SK-N-SH (cell line): ENCODE results near the gene PYGM. TPM values are rescaled to one million over a fixed set of nuclear protein-coding genes. Genes with fewer than 3 reads are reported as not detected.

Experiments used
- CTCF ChIA-PET: fragments of 300-600, 350-600 bp; formaldehyde crosslinking; extraction: SDS; loops from one replicate; lab custom pipeline; 2021; lab: Yijun Ruan, JAX
- POLR2A ChIA-PET: fragments of 350-600 bp; sonication (Branson Sonifier 250); formaldehyde crosslinking; extraction: SDS; loops from one replicate; lab custom pipeline; 2020; ENCODE audit warnings: antibody characterized with exemption, inconsistent platforms; lab: Yijun Ruan, JAX
- DNase-seq: peaks from one replicate; pipeline ENCODE4 v3.0.0; 2012
- H2AFZ ChIP-seq: fragments of 200-600 bp; sonication (generic); 2 replicates; pipeline ENCODE4 v1.8.1; 2016; ENCODE audit warnings: antibody characterized with exemption, mild to moderate bottlenecking, low read depth
- H3F3A ChIP-seq: fragments of 200-600 bp; sonication (generic); replicated peaks from 2 replicates; pipeline ENCODE3; 2016; ENCODE audit warnings: antibody characterized with exemption, mild to moderate bottlenecking; ENCODE audit not compliant: insufficient read depth
- H3K27ac ChIP-seq, 2 experiments: fragments of 200-500 bp in 1 of 2; fragments of 200-600 bp in 1 of 2; sonication (Bioruptor generic) in 1 of 2; sonication (generic), shearing (Covaris generic) in 1 of 2; 2 replicates each; pipeline versions ENCODE4 v1.5.1 to v1.6.1; 2014 to 2016; ENCODE audit warnings: low read depth in 2 of 2, inconsistent platforms in 1 of 2, low read length in 1 of 2, mild to moderate bottlenecking in 1 of 2, mixed read lengths in 1 of 2
- H3K27me3 ChIP-seq: fragments of 200-600 bp; sonication (generic), shearing (Covaris generic); 2 replicates; pipeline ENCODE4 v1.6.1; 2016; ENCODE audit warnings: mixed run types; ENCODE audit not compliant: insufficient read depth
- H3K36me3 ChIP-seq, 2 experiments: fragments of 200-500 bp in 1 of 2; fragments of 200-600 bp in 1 of 2; sonication (Bioruptor generic) in 1 of 2; sonication (generic) in 1 of 2; replicated peaks in 1 of 2; 2 replicates each; pipeline versions ENCODE3 to v1.5.1; 2014 to 2016; ENCODE audit warnings: low read length in 1 of 2, mild to moderate bottlenecking in 1 of 2; ENCODE audit not compliant: insufficient read depth in 2 of 2, control insufficient read depth in 1 of 2
- H3K4me1 ChIP-seq, 2 experiments: fragments of 200-500 bp in 1 of 2; fragments of 200-600 bp in 1 of 2; sonication (Bioruptor generic) in 1 of 2; sonication (generic), shearing (Covaris generic) in 1 of 2; 2 replicates each; pipeline versions ENCODE4 v1.5.1 to v1.6.1; 2014 to 2016; ENCODE audit warnings: low read depth in 1 of 2, low read length in 1 of 2, mixed run types in 1 of 2; ENCODE audit not compliant: insufficient read depth in 2 of 2, control insufficient read depth in 1 of 2
- H3K4me2 ChIP-seq: fragments of 200-600 bp; sonication (generic), shearing (Covaris generic); 2 replicates; pipeline ENCODE4 v1.6.1; 2017; ENCODE audit warnings: mixed run types
- H3K4me3 ChIP-seq, 2 experiments: fragments of 200-500 bp in 1 of 2; fragments of 200-600 bp in 1 of 2; sonication (Bioruptor generic) in 1 of 2; sonication (generic), shearing (Covaris generic) in 1 of 2; 2 replicates each; pipeline versions ENCODE4 v1.5.1 to v1.8.1; 2014 to 2016; ENCODE audit warnings: low read depth in 2 of 2, inconsistent platforms in 1 of 2, low read length in 1 of 2, mild to moderate bottlenecking in 1 of 2, mixed read lengths in 1 of 2, moderate library complexity in 1 of 2
- H3K79me2 ChIP-seq: fragments of 200-600 bp; sonication (generic); 2 replicates; pipeline ENCODE4 v1.8.1; 2017; ENCODE audit warnings: mild to moderate bottlenecking; ENCODE audit not compliant: insufficient read depth
- H3K9ac ChIP-seq: fragments of 200-600 bp; sonication (generic); 2 replicates; pipeline ENCODE4 v1.6.1; 2017; ENCODE audit warnings: mixed run types
- H3K9me2 ChIP-seq: fragments of 200-600 bp; sonication (generic); 2 replicates; pipeline ENCODE4 v1.6.1; 2017; ENCODE audit warnings: mixed run types
- H3K9me3 ChIP-seq: fragments of 200-600 bp; sonication (generic); 2 replicates; pipeline ENCODE4 v1.6.1; 2017; ENCODE audit warnings: mixed run types, mild to moderate bottlenecking, moderate library complexity
- H4K20me1 ChIP-seq: fragments of 200-600 bp; sonication (generic); 2 replicates; pipeline ENCODE4 v1.6.1; 2017; ENCODE audit warnings: mild to moderate bottlenecking, mixed run types; ENCODE audit not compliant: insufficient read depth
- CTCF ChIP-seq: fragments of 200-600 bp; sonication (generic); IDR thresholded peaks from 2 replicates; pipeline ENCODE4 v1.6.1; 2017; ENCODE audit warnings: antibody characterized with exemption, mild to moderate bottlenecking, moderate library complexity
- GABPA ChIP-seq: IDR thresholded peaks from 2 replicates; pipeline ENCODE4 v1.4.0; 2012; ENCODE audit warnings: low read depth, mild to moderate bottlenecking
- MXI1 ChIP-seq: IDR thresholded peaks from 2 replicates; pipeline ENCODE4 v1.6.1; 2012; ENCODE audit warnings: mild to moderate bottlenecking, low read depth, low read length, improper control_type of control experiment
- NRF1 ChIP-seq: IDR thresholded peaks from 2 replicates; pipeline ENCODE4 v1.6.1; 2012; ENCODE audit warnings: low read depth, mild to moderate bottlenecking, low read length
- RAD21 ChIP-seq: IDR thresholded peaks from 2 replicates; pipeline ENCODE4 v1.6.1; 2012; ENCODE audit warnings: mild to moderate bottlenecking, low read length
- RCOR1 ChIP-seq: fragments of 150-350 bp; IDR thresholded peaks from 2 replicates; pipeline ENCODE4 v1.6.1; 2017; ENCODE audit warnings: antibody characterized with exemption, low read length
- SMC3 ChIP-seq: IDR thresholded peaks from 2 replicates; pipeline ENCODE4 v1.6.1; 2012; ENCODE audit warnings: low read depth, low read length, improper control_type of control experiment
- TAF1 ChIP-seq: IDR thresholded peaks from 2 replicates; pipeline ENCODE4 v1.6.1; 2012; ENCODE audit warnings: low read depth, mild to moderate bottlenecking, low read length, moderate library complexity, borderline replicate concordance
- TCF12 ChIP-seq: IDR thresholded peaks from 2 replicates; pipeline ENCODE4 v1.4.0; 2012
- YY1 ChIP-seq: IDR thresholded peaks from 2 replicates; pipeline ENCODE4 v1.4.0; 2012; ENCODE audit warnings: low read depth, mild to moderate bottlenecking
- WGBS: methylation state at CpG from one replicate; pipeline ENCODE4 v1.1.6; 2017; ENCODE audit warnings: low lambda C conversion rate; 5-methylcytosine and 5-hydroxymethylcytosine counted together
- polyA plus RNA-seq, 3 experiments: library from polyadenylated mRNA; depleted of rRNA; stranded (reverse); fragments of >200 nt; gene quantifications; 2 replicates each; pipeline ENCODE4 v1.2.3, GENCODE V29; 2012

PYGM gene
- polyA plus RNA-seq, 1 of the 3 experiments (the other 2 are of a cell fraction): 0.08 TPM

GRCh38 chr11:64743591-64744543 is 15.9 kb downstream of the PYGM start, which contains the start of gene RASGRP2:
Gene RASGRP2, minus strand, starts transcription at chr11:64744142. Its CDS starts 1,276 bp downstream, at chr11:64742866.
- Histone ChIP-seq H3K27me3 (peaks cover 8% of the 10 kb centered on the region; the same call in 1 of the 2 replicates), H3K27ac (peak within 1 kb of the TSS in 1 of 2 experiments; percentile 70; a peak in 1 of 4 replicates), H3F3A (peaks cover 17% of the 10 kb centered on the region), H3K79me2 (no peaks in the 10 kb centered on the region), H3K9me2 (no peaks in the 10 kb centered on the region), H3K9ac (peak within 1 kb of the TSS; percentile 39; the same call in 1 of the 2 replicates), H3K4me1 (peaks cover 16 to 17% of the 10 kb centered on the region in 2 experiments; a peak in 2 of 4 replicates), H3K4me3 (peak within 1 kb of the TSS; percentile 50 to 56), H3K4me2 (peak within 1 kb of the TSS; percentile 80), H2AFZ (peak within 1 kb of the TSS; percentile 30; the same call in 1 of the 2 replicates), H3K36me3 (no peaks in the 10 kb centered on the region), H4K20me1 (peaks cover 2% of the 10 kb centered on the region; the same call in 1 of the 2 replicates), H3K9me3 (no peaks in the 10 kb centered on the region)
- CTCF ChIA-PET: interaction anchor here (0.6 to 4.2 kb wide), 36 partner anchors 10 to 1325 kb away, joined by 3 to 48 read pairs (median 5); partner anchors contain the start of genes NRXN2 and PYGM
- TF ChIP-seq NRF1 (no peak), YY1 (no peak), CTCF (peak; percentile 75), TCF12 (no peak), RAD21 (peak; percentile 25), MXI1 (peak; percentile 85; the same call in 1 of the 2 replicates), TAF1 (no peak)
- POLR2A ChIA-PET: interaction anchor here (0.7 kb wide), 1 partner anchor 91 kb away, joined by 3 read pairs; no protein-coding TSS in a partner anchor
- DNase-seq: peak; percentile 84
- 4% methylated on average over 28 of the region's 57 CpGs for WGBS

GRCh38 chr11:64742889-64743590 is 16.7 kb downstream of the PYGM start:
- Histone ChIP-seq H3K27me3 (peaks cover 8% of the 10 kb centered on the region; the same call in 1 of the 2 replicates), H3K4me1 (peaks cover 16 to 17% of the 10 kb centered on the region in 2 experiments; a peak in 2 of 4 replicates), H3K79me2 (no peaks in the 10 kb centered on the region), H3K27ac (no peak overlapping the region), H2AFZ (no peak overlapping the region), H3F3A (peaks cover 9% of the 10 kb centered on the region), H3K36me3 (no peaks in the 10 kb centered on the region), H3K9me2 (no peaks in the 10 kb centered on the region), H4K20me1 (no peaks in the 10 kb centered on the region; the same call in 1 of the 2 replicates), H3K9me3 (no peaks in the 10 kb centered on the region), H3K4me3 (peak overlapping the region; percentile 49 to 50), H3K9ac (no peak overlapping the region), H3K4me2 (peak overlapping the region; percentile 79)
- peak; percentile 73 for TF ChIP-seq CTCF
- TF ChIP-seq RCOR1: no peak
- TF ChIP-seq RAD21: peak; percentile 50
- peak; percentile 23; the same call in 1 of the 2 replicates for TF ChIP-seq SMC3
- no peak for TF ChIP-seq YY1
- no peak for TF ChIP-seq GABPA
- 0% methylated on average over 11 of the region's 58 CpGs for WGBS
- DNase-seq: peak; percentile 93
- CTCF ChIA-PET: interaction anchor here (0.6 to 4.2 kb wide), 35 partner anchors 8 to 1325 kb away, joined by 3 to 48 read pairs (median 5); partner anchors contain the start of genes NRXN2 and PYGM
- POLR2A ChIA-PET: no interaction called here
